NCI-H526 treated with DMSO at 0.1 percent for 48 hours (cell line): Measurements from ENCODE around the gene LY6G5B.
"Not testable (repeated sequence)": the region's sequence is repeated elsewhere in the genome, so short reads cannot be mapped to it uniquely, and the experiment has no call there.

Source experiments
- DNase-seq: peaks from one replicate; lab custom pipeline; 2025; lab: John Stamatoyannopoulos, UW

The LY6G5B gene

DNA sequence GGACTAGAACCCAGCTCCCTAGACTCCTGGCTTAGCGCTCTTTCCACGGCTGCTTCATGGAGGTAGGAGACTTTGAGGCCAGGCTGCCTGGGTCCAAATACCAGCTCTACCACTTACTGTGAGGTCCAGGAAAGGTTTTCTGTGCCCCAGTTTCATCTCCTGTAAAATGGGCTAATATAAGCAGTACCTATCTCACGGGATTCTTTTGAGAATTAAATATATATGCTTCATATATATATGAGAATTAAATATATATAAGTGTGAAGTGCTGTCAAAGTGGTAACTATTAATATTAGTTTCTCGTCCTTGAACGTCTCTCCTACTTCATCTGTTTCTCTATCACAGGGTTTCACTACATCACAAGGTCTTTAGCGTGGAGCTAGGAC is 21.3 kb downstream of the LY6G5B start:
- DNase-seq = no peak

DNA sequence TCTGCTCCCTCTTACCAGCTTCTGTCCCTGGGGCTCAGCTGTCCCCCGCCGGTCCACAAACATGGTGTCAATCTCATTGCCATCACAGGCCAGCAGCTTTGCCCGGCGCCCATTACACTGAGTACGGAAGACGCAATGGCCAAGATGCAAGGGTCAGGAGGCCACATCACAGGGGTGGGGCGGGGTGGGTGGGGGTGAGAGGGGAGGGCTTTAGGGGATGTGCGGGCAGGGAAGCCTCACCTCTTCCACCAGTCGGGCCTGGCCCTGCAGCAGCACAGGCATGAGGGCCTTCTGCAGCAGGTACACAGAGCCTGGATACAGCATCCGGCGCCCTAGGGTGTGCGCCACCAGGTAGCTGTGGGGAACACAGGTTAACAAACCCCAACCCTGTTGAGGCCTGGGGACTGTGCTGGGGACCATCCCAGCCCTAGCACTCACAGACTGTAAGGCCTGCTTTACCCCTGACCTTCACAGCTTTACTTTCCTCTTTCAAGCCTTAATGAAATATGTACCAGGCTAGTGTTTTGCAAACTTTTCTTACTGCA is 21.9 kb downstream of the LY6G5B start:
- DNase-seq = no peak

DNA sequence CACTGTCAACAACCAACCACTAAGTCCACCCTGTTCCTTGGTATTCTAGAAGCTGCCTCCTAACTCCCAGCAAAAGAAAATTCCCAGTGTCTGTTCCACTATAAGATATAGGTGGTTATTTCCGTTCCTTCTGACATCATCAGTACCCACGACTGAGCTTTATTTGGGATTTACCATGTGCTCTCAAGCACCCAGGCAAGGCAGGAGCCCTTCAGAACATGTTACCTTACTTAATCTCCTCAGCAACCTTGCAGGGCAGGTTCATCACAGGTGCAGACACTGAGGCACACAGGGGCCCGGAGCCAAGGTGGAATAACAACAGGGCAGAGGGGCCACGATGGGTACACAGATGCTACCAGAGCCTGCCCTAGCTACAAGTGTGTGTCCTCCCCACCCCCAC is 22.6 kb downstream of the LY6G5B start:
- DNase-seq = no peak

- DNase-seq = no peak
Observed at GRCh38 chr6:31692886-31693285, 23.1 kb downstream of the LY6G5B start.

DNA sequence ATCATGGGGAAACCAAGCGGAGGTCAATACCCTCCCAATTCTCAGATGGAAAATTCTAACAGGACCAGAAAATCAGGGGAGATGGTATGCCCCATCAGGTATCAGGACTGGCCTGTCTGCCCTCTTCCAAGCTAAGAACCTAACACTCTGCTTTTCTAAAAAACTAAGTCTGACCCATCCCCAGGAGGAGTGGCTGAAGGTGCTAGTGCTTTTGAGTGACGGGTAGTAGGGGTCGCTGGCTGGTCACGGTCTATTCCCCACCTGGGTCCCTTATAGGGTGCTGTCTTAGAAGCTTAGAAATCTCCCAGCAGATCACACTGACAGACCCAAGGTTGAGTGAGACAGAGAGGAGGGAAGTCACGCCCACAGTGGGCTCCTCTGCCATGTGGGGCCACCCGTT is 23.8 kb downstream of the LY6G5B start:
- DNase-seq = no peak

DNA sequence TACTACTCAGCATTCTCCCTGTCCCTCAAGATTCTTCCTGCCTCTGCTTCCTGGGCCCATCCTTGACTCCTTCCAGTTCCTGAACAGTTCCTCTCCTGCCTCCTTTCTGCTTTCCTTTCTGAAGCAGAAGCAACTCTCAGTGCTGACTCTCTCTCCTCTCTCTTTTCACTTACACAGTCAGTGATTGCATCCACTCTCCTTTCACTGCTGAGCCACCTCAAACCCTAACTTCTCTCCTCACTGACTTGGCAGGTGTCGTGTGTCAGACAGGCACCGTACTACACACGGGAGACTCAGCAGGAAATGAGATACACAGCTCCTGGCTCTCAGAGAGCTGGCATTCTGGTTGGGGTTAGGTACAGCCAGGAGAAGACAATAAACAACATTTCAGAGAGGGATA is 27.8 kb downstream of the LY6G5B start:
- DNase-seq = no peak

DNA sequence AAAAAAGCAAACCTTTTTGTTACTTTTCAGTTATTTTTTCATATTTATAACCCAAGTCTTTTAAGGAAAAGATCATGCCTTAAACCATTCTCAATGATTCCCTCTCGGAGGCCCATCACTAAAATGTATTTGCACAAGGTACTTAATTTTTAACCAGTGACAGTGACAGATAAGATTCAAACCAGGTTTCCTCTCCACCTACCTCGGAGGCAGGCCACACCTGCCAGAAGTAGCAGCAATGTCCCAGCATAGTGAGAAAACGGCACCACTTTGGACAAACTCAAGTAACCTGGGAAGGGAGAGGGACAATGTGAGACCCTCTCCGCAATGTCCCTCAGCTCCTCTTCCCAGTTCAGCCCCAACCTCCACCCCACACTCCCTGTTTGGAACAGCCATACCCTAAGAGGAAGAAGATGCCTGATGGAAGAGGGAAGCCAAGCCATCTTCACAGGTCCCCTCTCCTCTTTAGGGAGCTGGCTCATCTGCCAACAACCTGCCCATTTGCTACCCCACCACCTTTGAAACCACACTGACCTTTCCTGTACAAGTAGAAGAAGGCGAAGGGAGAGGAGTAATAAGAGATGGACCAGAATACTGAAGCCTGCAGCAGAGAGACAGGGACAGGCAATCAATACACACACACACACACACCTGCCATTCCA is 31.1 kb downstream of the LY6G5B start:
- no peak for DNase-seq

DNA sequence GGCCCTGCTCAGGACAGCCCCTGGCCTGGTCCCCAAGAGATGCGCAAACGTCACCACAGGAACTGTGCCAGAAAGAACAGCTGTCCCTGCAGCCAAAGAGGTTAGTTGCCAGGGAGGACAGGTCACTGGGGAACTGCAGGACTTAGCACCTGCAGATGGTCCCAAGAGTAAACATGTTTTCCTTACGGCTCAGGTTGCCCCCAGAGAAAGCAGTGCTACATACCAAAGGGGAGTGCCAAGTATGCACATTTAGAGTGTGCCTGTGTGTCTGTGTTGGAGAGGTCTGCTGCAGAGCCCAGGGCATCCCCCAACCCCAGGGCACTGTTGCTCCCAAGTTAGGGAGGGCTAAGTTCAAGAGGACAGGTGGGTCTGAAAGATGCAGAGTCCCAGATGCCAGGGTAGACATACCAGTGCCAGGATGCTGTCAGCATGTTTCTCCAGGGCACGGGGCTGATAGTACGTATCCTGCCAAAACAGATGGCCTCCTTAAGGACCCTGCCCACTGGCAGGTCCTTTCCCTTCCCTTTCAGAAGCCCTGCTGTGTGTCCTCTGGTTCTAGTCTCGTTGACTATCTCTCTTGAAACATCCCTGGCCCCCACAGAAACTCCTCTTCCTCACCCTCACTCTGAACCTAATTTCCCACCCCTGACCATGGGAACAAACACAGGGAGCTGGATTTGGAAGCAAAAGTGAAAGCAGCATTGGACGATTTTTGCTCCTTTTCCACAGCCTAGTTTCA is 32.1 kb downstream of the LY6G5B start:
- DNase-seq = no peak

- peak; percentile 47 for DNase-seq
Observed at GRCh38 chr6:31702405-31702818, 32.6 kb downstream of the LY6G5B start.

DNA sequence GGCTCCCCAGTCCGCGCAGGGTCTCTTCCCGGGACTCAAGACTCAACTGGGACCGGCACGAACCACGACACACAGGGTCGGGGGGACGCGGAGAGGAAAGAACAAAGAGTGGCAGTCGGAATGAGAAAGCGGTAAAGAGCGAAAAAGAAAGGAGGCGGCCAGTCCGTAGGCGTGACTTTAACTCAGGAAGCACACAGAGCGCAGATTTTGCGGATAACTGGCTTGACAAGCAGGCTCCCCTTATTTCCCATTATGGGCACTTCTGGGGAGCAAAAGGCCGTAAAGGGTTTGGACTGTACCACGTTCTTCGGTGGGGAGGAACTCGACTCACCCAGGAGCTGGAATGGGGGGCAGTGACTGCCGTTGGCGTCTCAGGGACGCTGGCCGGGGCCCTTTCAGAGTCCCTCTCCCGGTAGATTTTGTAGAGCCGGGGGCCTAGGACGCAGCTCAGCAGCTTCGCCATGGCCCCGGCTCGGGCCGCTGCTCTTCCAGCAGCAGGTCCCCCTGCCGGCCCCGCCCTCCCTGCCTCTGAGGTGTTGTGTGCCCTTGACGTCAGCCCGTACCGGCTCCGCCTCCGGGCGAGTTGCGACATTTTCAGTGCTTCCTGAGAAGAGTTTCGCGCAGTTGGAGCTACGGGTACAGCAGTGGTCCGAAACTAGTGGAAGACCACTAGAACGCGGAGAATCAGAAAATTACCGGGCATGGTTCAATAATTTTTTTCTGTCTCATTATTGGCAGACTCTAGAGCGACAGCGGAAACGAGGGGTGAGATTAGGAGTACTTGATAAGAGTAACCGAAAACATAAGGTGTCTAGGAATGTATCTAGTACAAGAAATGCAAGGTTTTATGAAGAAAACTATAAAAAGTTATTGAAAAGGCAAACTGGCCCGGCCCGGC is 33.3 kb downstream of the LY6G5B start, which contains the start of gene ABHD16A:
Gene ABHD16A (minus strand): TSS at position 506 of the 898 bp plus-strand sequence. CDS start 43 bp downstream, at position 463.
- DNase-seq = peak; percentile 94

GRCh38 chr6:31705931-31706330 is 36.2 kb downstream of the LY6G5B start:
- no peak for DNase-seq

DNA sequence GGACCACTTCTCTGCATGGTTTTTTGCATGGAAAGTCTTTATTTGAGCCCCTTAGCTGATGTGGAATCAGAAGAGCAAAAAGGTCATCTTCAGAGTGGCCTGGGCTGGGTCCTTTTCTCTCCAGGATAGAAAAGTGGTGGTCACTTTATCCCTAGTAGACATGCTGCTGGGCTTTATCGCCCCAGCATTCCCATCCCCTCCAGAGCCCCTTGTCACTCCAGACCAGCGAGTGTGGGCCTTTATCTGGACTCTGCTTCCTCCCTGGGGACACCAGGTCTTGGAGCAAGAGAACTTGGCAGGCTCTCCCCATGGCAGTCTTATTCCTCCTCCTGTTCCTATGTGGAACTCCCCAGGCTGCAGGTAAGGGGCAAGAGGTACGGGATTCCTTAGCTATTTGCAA is 36.8 kb downstream of the LY6G5B start, which contains the start of gene LY6G6F:
Gene LY6G6F (plus strand): TSS at position 268 of the 400 bp plus-strand sequence. CDS start 41 bp downstream, at position 309.
- no peak for DNase-seq

GRCh38 chr6:31707701-31708100 is 37.9 kb downstream of the LY6G5B start:
- no peak for DNase-seq

DNA sequence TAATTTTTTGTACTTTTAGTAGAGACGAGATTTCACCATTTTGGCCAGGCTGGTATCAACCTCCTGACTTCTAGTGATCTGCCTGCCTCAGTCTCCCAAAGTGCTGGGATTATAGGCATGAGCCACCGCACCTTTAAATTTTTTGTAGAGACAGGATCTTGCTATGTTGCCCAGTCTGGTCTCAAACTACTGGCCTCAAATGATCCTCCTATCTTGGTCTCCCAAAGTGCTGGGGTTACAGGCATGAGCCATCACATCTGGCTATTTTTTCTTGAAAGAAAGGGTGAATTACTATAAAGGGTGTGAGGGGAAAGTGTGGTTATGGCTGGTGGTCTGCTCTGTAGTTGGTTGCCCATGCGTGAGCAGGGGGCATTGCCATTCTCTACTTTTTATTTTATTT is 38.4 kb downstream of the LY6G5B start:
- DNase-seq = no peak

DNA sequence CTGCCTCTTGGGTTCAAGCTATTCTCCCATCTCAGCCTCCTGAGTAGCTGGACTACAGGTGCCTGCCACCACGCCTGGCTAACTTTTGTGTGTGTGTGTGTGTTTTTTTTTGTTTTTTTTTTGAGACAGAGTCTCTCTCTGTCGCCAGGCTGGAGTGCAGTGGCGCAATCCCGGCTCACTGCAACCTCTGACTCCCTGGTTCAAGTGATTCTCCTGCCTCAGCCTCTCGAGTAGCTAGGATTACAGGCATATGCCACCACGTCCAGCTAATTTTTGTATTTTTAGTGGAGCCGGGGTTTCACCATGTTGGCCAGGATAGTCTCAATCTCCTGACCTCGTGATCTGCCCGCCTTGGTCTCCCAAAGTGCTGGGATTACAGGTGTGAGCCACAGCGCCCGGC is 39.4 kb downstream of the LY6G5B start:
- DNase-seq = not testable (repeated sequence)

DNA sequence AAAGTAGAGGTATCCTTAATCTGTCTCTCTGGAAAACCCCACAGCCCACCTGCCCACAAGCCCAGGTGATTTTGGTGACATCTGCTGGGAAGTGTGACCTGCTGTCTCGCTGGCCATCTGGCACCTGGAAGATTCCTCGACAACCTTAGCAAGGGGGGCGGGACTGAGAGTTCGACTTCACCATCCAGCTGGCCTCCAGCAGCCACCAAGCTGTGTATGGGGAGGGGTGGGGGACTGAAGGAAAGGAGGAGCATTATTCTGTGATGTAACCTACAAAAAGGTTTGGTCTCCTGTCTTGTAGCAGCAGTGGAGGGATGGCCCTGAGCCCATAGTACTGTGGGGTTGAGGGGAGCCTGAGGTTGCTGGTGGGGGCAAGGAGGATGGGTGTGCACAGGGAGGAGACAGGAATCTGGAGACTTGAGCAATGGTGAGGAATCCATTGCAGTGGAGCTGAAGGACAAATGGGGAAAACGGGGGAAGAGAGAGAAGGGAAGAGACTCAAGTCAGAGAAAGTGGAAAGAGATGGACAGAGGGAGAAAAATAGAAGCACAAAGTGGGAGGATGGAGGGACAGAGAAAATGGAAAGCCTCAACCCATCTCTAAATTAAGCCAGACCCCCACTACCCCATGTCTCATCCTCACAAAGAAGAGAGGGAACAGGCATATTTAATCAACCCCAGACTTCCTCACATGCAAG is 40.9 kb downstream of the LY6G5B start:
- DNase-seq = no peak

- no peak for DNase-seq
Observed at GRCh38 chr6:31711233-31711632, 41.5 kb downstream of the LY6G5B start.

- no peak for DNase-seq
Observed at GRCh38 chr6:31712296-31712695, 42.5 kb downstream of the LY6G5B start.

DNA sequence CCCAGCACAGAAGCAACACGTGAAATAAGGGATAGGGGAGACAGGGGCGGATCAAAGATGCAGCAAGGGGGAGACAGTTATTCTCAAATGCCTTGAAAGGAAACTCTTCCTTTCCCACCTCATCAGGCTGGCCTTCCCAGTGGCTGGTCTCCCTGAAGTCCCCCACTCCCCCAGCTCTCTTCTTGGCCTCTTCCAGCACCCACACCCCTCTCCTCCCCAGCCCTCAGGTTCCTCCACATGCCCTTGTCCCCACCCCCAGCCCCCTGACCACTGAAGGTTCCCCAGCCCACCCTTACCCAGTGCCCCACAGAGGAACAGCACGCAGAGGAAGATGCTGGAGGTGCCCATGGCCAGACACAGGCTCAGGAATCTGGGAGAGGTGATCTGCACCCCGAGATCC is 43.7 kb downstream of the LY6G5B start:
- DNase-seq = no peak

DNA sequence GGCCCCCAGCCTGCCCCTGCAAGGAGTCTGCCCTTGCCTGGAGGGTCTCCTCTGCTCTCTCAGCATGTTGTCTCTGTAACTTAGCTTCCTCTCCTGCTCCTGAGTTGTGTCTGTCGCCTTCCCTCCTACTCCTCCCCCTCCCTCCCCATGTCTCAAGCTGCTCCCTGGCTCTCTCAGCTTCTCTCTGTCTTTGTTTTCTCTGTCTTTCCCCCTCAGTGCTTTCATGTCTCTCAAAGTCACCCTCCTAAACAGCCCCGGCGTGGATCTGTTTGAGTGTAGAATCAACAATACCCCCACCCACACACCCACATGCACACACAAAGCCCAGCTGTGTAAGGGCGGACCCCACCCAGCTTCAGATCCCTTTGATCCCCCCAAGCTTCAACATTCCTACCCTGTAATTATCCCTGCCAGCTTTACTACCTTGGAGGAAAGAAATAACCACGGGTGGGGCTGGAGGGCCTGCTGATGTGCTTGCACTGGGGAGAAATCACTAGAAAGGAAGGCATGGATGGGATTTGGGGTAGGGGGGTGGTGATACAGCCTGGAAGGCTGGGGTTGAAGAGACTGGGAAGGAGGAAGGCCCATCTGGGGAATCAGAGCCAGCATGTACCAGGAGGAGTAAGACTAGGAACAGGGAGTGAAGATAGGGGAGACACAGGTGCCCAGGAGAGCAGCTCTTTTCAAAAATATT is 44.4 kb downstream of the LY6G5B start:
- no peak for DNase-seq
